ENCODE results near the gene CDIP1.

- TF ChIP-seq REST (IDR thresholded peaks at IDR 0.05; ENCODE audit: insufficient read depth in 1 of 2, low read depth in 2 of 2, low read length in 2 of 2) (no peak), TAF1 (IDR thresholded peaks at IDR 0.05; ENCODE audit: borderline replicate concordance, insufficient read depth, low read length) (no peak), FOXP2 (optimal IDR thresholded peaks at IDR 0.05; ENCODE audit: borderline replicate concordance, extremely low read depth, extremely low read length, insufficient read depth) (no peak), POLR2AphosphoS5 (IDR thresholded peaks at IDR 0.05; ENCODE audit: low read depth, low read length) (no peak)
Measured at GRCh38 chr16:4535627-4536108, 2.9 kb downstream of the CDIP1 start.
